Esophagus squamous epithelium (tissue), 4 donors: ENCODE measurements around the gene FRMD3.

ENCODE experiments used
- CTCF ChIP-seq, 6 experiments: fragments of 450-650 bp in 4 of 6; fragments of 200-600 bp in 2 of 6; sonication (generic) in 2 of 6; IDR thresholded peaks; one replicate each; pipeline ENCODE4 v1.5.1; 2016 to 2019; ENCODE audit warnings: antibody characterized with exemption in 6 of 6, mild to moderate bottlenecking in 4 of 6, moderate library complexity in 4 of 6
- POLR2A ChIP-seq, 4 donors: fragments of 450-650 bp; IDR thresholded peaks; one replicate each; pipeline ENCODE4 v1.6.1; 2017; ENCODE audit warnings: antibody characterized with exemption in 4 of 4, mild to moderate bottlenecking in 4 of 4, moderate library complexity in 3 of 4

DNA sequence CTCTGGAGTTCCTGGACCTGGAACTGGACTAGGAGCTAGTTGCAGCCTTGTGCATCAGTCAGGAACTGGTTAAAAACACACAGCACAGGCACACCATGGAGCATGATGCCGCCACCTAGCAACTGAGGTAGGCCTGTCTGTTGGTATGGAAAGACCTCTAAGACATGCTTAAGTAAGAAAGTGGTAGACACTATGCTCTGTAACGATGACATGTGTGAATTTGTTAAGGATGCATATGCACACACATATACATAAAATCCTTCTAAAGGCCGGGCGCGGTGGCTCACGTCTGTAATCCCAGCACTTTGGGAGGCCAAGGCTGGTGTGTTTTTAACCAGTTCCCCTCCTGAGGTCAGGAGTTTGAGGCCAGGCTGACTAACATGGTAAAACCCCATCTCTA lies 338.4 kb downstream of the FRMD3 start:
- TF ChIP-seq CTCF (IDR thresholded peaks at IDR 0.05) (no peak), POLR2A (IDR thresholded peaks at IDR 0.05) (no peak)
